ENCODE data around the gene LRRC61. TPM values are rescaled to one million over a fixed set of nuclear protein-coding genes. Genes with fewer than 3 reads are reported as not detected.

Gene LRRC61
- total RNA-seq, 2 donors from 2014 or later, result 0.77 to 27.0 TPM

GRCh38 chr7:150345012-150345411, 21.9 kb downstream of the LRRC61 start:
- Mint-ChIP-seq H3K36me3 (ENCODE audit: low read depth) (no peaks in the 10 kb centered on the region), H3K4me3 (no peak overlapping the region), H3K27ac (no peak overlapping the region), H3K4me1 (peaks cover 9% of the 10 kb centered on the region), H3K27me3 (ENCODE audit: insufficient read depth) (peaks cover 41% of the 10 kb centered on the region), H3K9me3 (peaks cover 16% of the 10 kb centered on the region)
- Histone ChIP-seq H3K4me3 (ENCODE audit: low read length) (no peak overlapping the region), H3K27me3 (ENCODE audit: control insufficient read depth, insufficient read depth, low read length, poor library complexity, severe bottlenecking) (peaks cover 27% of the 10 kb centered on the region), H3K9me3 (ENCODE audit: control insufficient read depth, low read length) (peaks cover 18% of the 10 kb centered on the region), H3K9ac (ENCODE audit: extremely low read depth, low read length, poor library complexity, severe bottlenecking) (no peak overlapping the region), H3K27ac (ENCODE audit: low read depth, low read length) (no peak overlapping the region), H3K36me3 (ENCODE audit: control insufficient read depth, insufficient read depth, low read length) (no peaks in the 10 kb centered on the region), H3K4me1 (ENCODE audit: control insufficient read depth, insufficient read depth, low read length) (peaks cover 5% of the 10 kb centered on the region)
- DNase-seq, result no peak
- 100% methylated on average over 1 of the region's 1 CpG for WGBS, 2 experiments (ENCODE audit: insufficient coverage in 1 of 2, insufficient read length in 1 of 2)
- TF ChIP-seq CTCF (conservative IDR thresholded peaks at IDR 0.05), result no peak

- no peak overlapping the region for H3K4me3 Mint-ChIP-seq
- peaks cover 4% of the 10 kb centered on the region for H3K4me1 Mint-ChIP-seq
- no peaks in the 10 kb centered on the region for H3K36me3 Mint-ChIP-seq (ENCODE audit: low read depth)
- H3K27me3 ChIP-seq (ENCODE audit: control insufficient read depth, insufficient read depth, low read length, poor library complexity, severe bottlenecking), result peaks cover 18% of the 10 kb centered on the region
- DNase-seq, result no peak
- H3K9me3 ChIP-seq (ENCODE audit: control insufficient read depth, low read length), result peaks cover 18% of the 10 kb centered on the region
- H3K27me3 Mint-ChIP-seq (ENCODE audit: insufficient read depth), result peaks cover 27% of the 10 kb centered on the region
- H3K27ac Mint-ChIP-seq, result no peak overlapping the region
- H3K36me3 ChIP-seq (ENCODE audit: control insufficient read depth, insufficient read depth, low read length), result no peaks in the 10 kb centered on the region
- H3K9ac ChIP-seq (ENCODE audit: extremely low read depth, low read length, poor library complexity, severe bottlenecking), result no peak overlapping the region
- peaks cover 3% of the 10 kb centered on the region for H3K4me1 ChIP-seq (ENCODE audit: control insufficient read depth, insufficient read depth, low read length)
- H3K9me3 Mint-ChIP-seq, result peaks cover 16% of the 10 kb centered on the region
- WGBS, 2 experiments (ENCODE audit: insufficient coverage in 1 of 2, insufficient read length in 1 of 2), result 89 to 98% methylated on average over 5 of the region's 5 CpGs
- no peak overlapping the region for H3K4me3 ChIP-seq (ENCODE audit: low read length)
- TF ChIP-seq CTCF (conservative IDR thresholded peaks at IDR 0.05), result no peak
- no peak overlapping the region for H3K27ac ChIP-seq (ENCODE audit: low read depth, low read length)
Observed at GRCh38 chr7:150346922-150347321, 23.8 kb downstream of the LRRC61 start.

GRCh38 chr7:150351587-150352194, 28.5 kb downstream of the LRRC61 start:
- no peak for DNase-seq
- no peak overlapping the region for H3K4me3 Mint-ChIP-seq
- no peak overlapping the region for H3K4me3 ChIP-seq (ENCODE audit: low read length)
- no peak overlapping the region for H3K27ac Mint-ChIP-seq
- H3K4me1 ChIP-seq (ENCODE audit: control insufficient read depth, insufficient read depth, low read length), result no peaks in the 10 kb centered on the region
- no peaks in the 10 kb centered on the region for H3K36me3 ChIP-seq (ENCODE audit: control insufficient read depth, insufficient read depth, low read length)
- H3K27me3 ChIP-seq (ENCODE audit: control insufficient read depth, insufficient read depth, low read length, poor library complexity, severe bottlenecking), result no peaks in the 10 kb centered on the region
- 86 to 94% methylated on average over 3 to 8 of the region's 8 CpGs for WGBS, 2 experiments (ENCODE audit: insufficient coverage in 1 of 2, insufficient read length in 1 of 2)
- H3K9me3 ChIP-seq (ENCODE audit: control insufficient read depth, low read length), result no peaks in the 10 kb centered on the region
- no peaks in the 10 kb centered on the region for H3K36me3 Mint-ChIP-seq (ENCODE audit: low read depth)
- H3K9me3 Mint-ChIP-seq, result no peaks in the 10 kb centered on the region
- H3K4me1 Mint-ChIP-seq, result no peaks in the 10 kb centered on the region
- no peak overlapping the region for H3K27ac ChIP-seq (ENCODE audit: low read depth, low read length)
- peak; percentile 47 for TF ChIP-seq CTCF (conservative IDR thresholded peaks at IDR 0.05)
- peaks cover under 1% of the 10 kb centered on the region for H3K27me3 Mint-ChIP-seq (ENCODE audit: insufficient read depth)
- H3K9ac ChIP-seq (ENCODE audit: extremely low read depth, low read length, poor library complexity, severe bottlenecking), result no peak overlapping the region

Measured in endodermal cell (in vitro differentiated cells).